Measurements from ENCODE around the gene SERPINA4. TPM values are rescaled to one million over a fixed set of nuclear protein-coding genes. Genes with fewer than 3 reads are reported as not detected.

Gene SERPINA4
- total and polyA plus RNA-seq, 2 of the 13 experiments (the other 11 are each of a cell fraction or from before 2014, with no cell fraction given), result 39.1 to 57.8 TPM

GRCh38 chr14:94615823-94616570 is 54.8 kb downstream of the SERPINA4 start (continued):
- TF ChIP-seq PBX2 (CRISPR knock-in tag; IDR thresholded peaks at IDR 0.05), result no peak
- TF ChIP-seq HMG20B (CRISPR knock-in tag; conservative IDR thresholded peaks at IDR 0.05), result no peak
- no peak for TF ChIP-seq RORA (CRISPR knock-in tag; IDR thresholded peaks at IDR 0.05)
- TF ChIP-seq KDM6A (CRISPR knock-in tag; IDR thresholded peaks at IDR 0.05; ENCODE audit: low read depth), result no peak
- no peak for TF ChIP-seq SIN3A (IDR thresholded peaks at IDR 0.05; ENCODE audit: borderline replicate concordance, low read depth, low read length)
- no peak for TF ChIP-seq SCMH1 (CRISPR knock-in tag; IDR thresholded peaks at IDR 0.05; ENCODE audit: borderline replicate concordance)
- TF ChIP-seq KLF15 (CRISPR knock-in tag; IDR thresholded peaks at IDR 0.05; ENCODE audit: borderline replicate concordance), result no peak
- no peak for TF ChIP-seq RAD21 (CRISPR knock-in tag; IDR thresholded peaks at IDR 0.05)
- TF ChIP-seq, protein P1, sequence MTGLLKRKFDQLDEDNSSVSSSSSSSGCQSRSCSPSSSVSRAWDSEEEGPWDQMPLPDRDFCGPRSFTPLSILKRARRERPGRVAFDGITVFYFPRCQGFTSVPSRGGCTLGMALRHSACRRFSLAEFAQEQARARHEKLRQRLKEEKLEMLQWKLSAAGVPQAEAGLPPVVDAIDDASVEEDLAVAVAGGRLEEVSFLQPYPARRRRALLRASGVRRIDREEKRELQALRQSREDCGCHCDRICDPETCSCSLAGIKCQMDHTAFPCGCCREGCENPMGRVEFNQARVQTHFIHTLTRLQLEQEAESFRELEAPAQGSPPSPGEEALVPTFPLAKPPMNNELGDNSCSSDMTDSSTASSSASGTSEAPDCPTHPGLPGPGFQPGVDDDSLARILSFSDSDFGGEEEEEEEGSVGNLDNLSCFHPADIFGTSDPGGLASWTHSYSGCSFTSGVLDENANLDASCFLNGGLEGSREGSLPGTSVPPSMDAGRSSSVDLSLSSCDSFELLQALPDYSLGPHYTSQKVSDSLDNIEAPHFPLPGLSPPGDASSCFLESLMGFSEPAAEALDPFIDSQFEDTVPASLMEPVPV (CRISPR knock-in tag; IDR thresholded peaks at IDR 0.05), result no peak
- no peak for TF ChIP-seq GZF1 (CRISPR knock-in tag; IDR thresholded peaks at IDR 0.05)

Measured in HepG2 (cell line).